K562 (cell line): ENCODE results near the gene NPB. TPM values are rescaled to one million over a fixed set of nuclear protein-coding genes. Genes with fewer than 3 reads are reported as not detected.

Source experiments
- ATF4 ChIP-seq: fragments of 450-650 bp; formaldehyde crosslinking; IDR thresholded peaks from 2 replicates; pipeline ENCODE4 v1.4.0; 2022; ENCODE audit warnings: mild to moderate bottlenecking, moderate library complexity
- BACH1 ChIP-seq: fragments of 200-800 bp; sonication (Bioruptor generic); IDR thresholded peaks from 2 replicates; pipeline ENCODE4 v1.6.1; 2016; ENCODE audit warnings: missing genetic modification characterization, missing compliant biosample characterization
- CBFB ChIP-seq: sonication (generic); formaldehyde crosslinking; IDR thresholded peaks from 2 replicates; pipeline ENCODE4 v1.4.0; 2020; ENCODE audit warnings: mild to moderate bottlenecking, missing genetic modification reagents
- CC2D1A ChIP-seq: fragments of 450-650 bp; IDR thresholded peaks from 2 replicates; pipeline ENCODE4 v1.6.1; 2017; ENCODE audit warnings: mild to moderate bottlenecking
- E2F1 ChIP-seq: sonication (generic); formaldehyde crosslinking; IDR thresholded peaks from 2 replicates; pipeline ENCODE4 v1.8.1; 2023; ENCODE audit warnings: mild to moderate bottlenecking, missing genetic modification reagents, moderate library complexity
- EHMT2 ChIP-seq: fragments of 450-650 bp; IDR thresholded peaks from 2 replicates; pipeline ENCODE4 v1.6.1; 2018; ENCODE audit warnings: antibody characterized with exemption
- ELF1 ChIP-seq: fragments of 200-800 bp; sonication (Bioruptor generic); IDR thresholded peaks from 2 replicates; pipeline ENCODE4 v1.6.1; 2016; ENCODE audit warnings: missing genetic modification characterization, missing compliant biosample characterization
- FUS ChIP-seq: fragments of 200-400 bp; formaldehyde crosslinking; optimal IDR thresholded peaks from 2 replicates; pipeline ENCODE3; 2017; ENCODE audit warnings: low read depth, low read length
- HLTF ChIP-seq: fragments of 450-650 bp; IDR thresholded peaks from 2 replicates; pipeline ENCODE4 v1.6.1; 2016
- HNRNPUL1 ChIP-seq: fragments of 200-400 bp; formaldehyde crosslinking; IDR thresholded peaks from 2 replicates; pipeline ENCODE4 v1.6.1; 2017; ENCODE audit warnings: low read length
- KHSRP ChIP-seq: fragments of 450-650 bp; IDR thresholded peaks from 2 replicates; pipeline ENCODE4 v1.6.1; 2017
- KLF6 ChIP-seq: fragments of 250-450 bp; sonication (Bioruptor Pico); IDR thresholded peaks from 2 replicates; pipeline ENCODE4 v1.4.0; 2020; ENCODE audit warnings: mild to moderate bottlenecking, moderate library complexity, borderline replicate concordance
- L3MBTL2 ChIP-seq: fragments of 450-650 bp; IDR thresholded peaks from 2 replicates; pipeline ENCODE4 v1.6.1; 2016; ENCODE audit warnings: mild to moderate bottlenecking, moderate library complexity
- MCM5 ChIP-seq: fragments of 450-650 bp; IDR thresholded peaks from 2 replicates; pipeline ENCODE4 v1.6.1; 2016; ENCODE audit warnings: low read depth
- PHB2 ChIP-seq: fragments of 450-650 bp; IDR thresholded peaks from 2 replicates; pipeline ENCODE4 v1.6.1; 2017; ENCODE audit warnings: low read depth
- SMAD1 ChIP-seq: fragments of 150-350 bp; IDR thresholded peaks from 2 replicates; pipeline ENCODE4 v1.6.1; 2014; ENCODE audit warnings: low read length, low read depth; ENCODE audit not compliant: partially characterized antibody
- ZBTB11 ChIP-seq, 3 experiments: fragments of 200-800 bp in 1 of 3; fragments of 250-450 bp in 1 of 3; fragments of 450-650 bp in 1 of 3; sonication (Bioruptor Pico) in 1 of 3; sonication (Bioruptor generic) in 1 of 3; formaldehyde crosslinking in 1 of 3; IDR thresholded peaks; 2 replicates each; pipeline versions ENCODE4 v1.6.1 to v1.8.0; 2016 to 2022; ENCODE audit warnings: mild to moderate bottlenecking in 2 of 3, missing genetic modification characterization in 2 of 3, missing compliant biosample characterization in 1 of 3, moderate library complexity in 1 of 3
- ZBTB2 ChIP-seq: fragments of 450-650 bp; IDR thresholded peaks from 2 replicates; pipeline ENCODE4 v1.6.1; 2016; ENCODE audit warnings: antibody characterized with exemption
- ZKSCAN8 ChIP-seq: fragments of 200-800 bp; sonication (Bioruptor generic); IDR thresholded peaks from 2 replicates; pipeline ENCODE4 v1.6.1; 2016; ENCODE audit warnings: missing genetic modification characterization, missing compliant biosample characterization
- ZNF140 ChIP-seq: fragments of 250-450 bp; sonication (Bioruptor Pico); IDR thresholded peaks from 2 replicates; pipeline ENCODE4 v1.8.0; 2021; ENCODE audit warnings: moderate library complexity, mild to moderate bottlenecking, inconsistent platforms
- ZNF76 ChIP-seq: fragments of 250-450 bp; sonication (Bioruptor Pico); IDR thresholded peaks from 2 replicates; pipeline ENCODE4 v1.4.0; 2020; ENCODE audit warnings: mild to moderate bottlenecking, moderate library complexity, borderline replicate concordance
- ZNF778 ChIP-seq: fragments of 450-650 bp; formaldehyde crosslinking; IDR thresholded peaks from 2 replicates; pipeline ENCODE4 v1.4.0; 2020; ENCODE audit warnings: mild to moderate bottlenecking, moderate library complexity
- polyA plus RNA-seq, 8 experiments: library from polyadenylated mRNA; depleted of rRNA in 4 of 8; stranded (reverse) in 5 of 8; unstranded in 3 of 8; fragments of >200 nt; fragmentation: Nextera tagmentation in 2 of 8; fragmentation: Illumina TruSeq in 1 of 8; extraction: Ambion mirVana in 2 of 8; extraction: Trizol in 1 of 8; gene quantifications; 2 replicates each; pipeline versions ENCODE4 v1.2.1 to v1.2.3, GENCODE V29; 2011 to 2014; ENCODE audit warnings: inconsistent platforms in 1 of 8, missing spikeins in 1 of 8
- total RNA-seq, 7 experiments: library from RNA; depleted of rRNA in 6 of 7; stranded (reverse); fragments of >200 nt in 6 of 7; fragmentation: Illumina TruSeq in 2 of 7; extraction: Trizol in 2 of 7; gene quantifications; 2 replicates each; pipeline versions ENCODE4 v1.2.1 to v1.2.3, GENCODE V29; 2011 to 2021; ENCODE audit warnings: low replicate concordance in 1 of 7

Gene NPB
- total and polyA plus RNA-seq, 9 of the 15 experiments (the other 6 are each of a cell fraction or from before 2014, with no cell fraction given) = 0.03 to 0.61 (median 0.14) TPM; not detected in 2

GRCh38 chr17:81867991-81868673 is 33.9 kb upstream of the NPB start (continued):
- TF ChIP-seq CC2D1A = no peak
- TF ChIP-seq ZBTB2 = 0 out of 2 replicates have a peak, but pooled peaks have one; percentile 18
- TF ChIP-seq PHB2 = no peak
- no peak for TF ChIP-seq EHMT2
- no peak for TF ChIP-seq FUS
- TF ChIP-seq CBFB = no peak
- TF ChIP-seq ELF1 (tag) = no peak
- no peak for TF ChIP-seq ZNF778
- no peak for TF ChIP-seq ZNF140 (CRISPR knock-in tag)
- TF ChIP-seq ZKSCAN8 (CRISPR knock-in tag) = no peak
- peak; percentile 61; the same call in 1 of the 2 replicates for TF ChIP-seq ZNF76
- TF ChIP-seq BACH1 (tag) = no peak
- TF ChIP-seq ATF4 (CRISPR knock-in tag) = no peak
- no peak; the same call in 1 of the 2 replicates for TF ChIP-seq HNRNPUL1
- peak; percentile 22; the same call in 1 of the 2 replicates for TF ChIP-seq HLTF
- TF ChIP-seq ZBTB11 (CRISPR knock-in tag; IDR thresholded peaks at IDR 0.05) = 0 out of 6 replicates have a peak, but pooled peaks of 1 of the 3 experiments have one; percentile 13
- TF ChIP-seq L3MBTL2 = 0 out of 2 replicates have a peak, but pooled peaks have one; percentile 31
- no peak for TF ChIP-seq SMAD1
- 0 out of 2 replicates have a peak, but pooled peaks have one; percentile 64 for TF ChIP-seq KLF6 (CRISPR knock-in tag)
- TF ChIP-seq KHSRP = no peak
- no peak for TF ChIP-seq E2F1
- TF ChIP-seq MCM5 = no peak
- TF ChIP-seq, all 486 proteins: peak for 124
